Measurements from ENCODE around the gene IL1R1. TPM values are rescaled to one million over a fixed set of nuclear protein-coding genes. Genes with fewer than 3 reads are reported as not detected.

Gene IL1R1
- total and polyA plus RNA-seq, 2 of the 4 experiments (the other 2 are of a cell fraction), result 6.5 to 13.8 TPM

DNA sequence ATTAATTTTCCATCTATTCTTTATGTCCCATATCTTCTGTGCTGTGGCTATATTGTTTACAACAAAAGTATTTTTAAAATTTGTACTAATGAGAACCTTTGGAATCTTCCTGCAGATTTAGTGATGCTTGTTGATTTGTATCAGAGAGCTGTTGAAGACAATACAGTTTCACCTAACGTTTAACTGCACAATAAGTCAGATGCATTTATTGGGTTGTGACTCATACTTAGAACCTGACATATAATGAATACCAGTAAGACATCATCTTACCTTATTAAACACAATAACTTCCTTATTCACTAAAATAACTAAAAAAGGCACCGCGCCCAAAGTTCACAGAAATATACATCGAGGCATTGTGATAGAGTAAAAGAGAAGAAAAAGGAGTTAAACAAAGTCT lies 43.8 kb upstream of the IL1R1 start:
- no peak for TF ChIP-seq CEBPB (IDR thresholded peaks at IDR 0.05; ENCODE audit: low read depth, low read length)
- no peak for TF ChIP-seq MAZ (IDR thresholded peaks at IDR 0.05; ENCODE audit: borderline replicate concordance, low read depth, low read length)
- no peak for TF ChIP-seq POLR2A (IDR thresholded peaks at IDR 0.05; ENCODE audit: low read depth, low read length)
- no peak for TF ChIP-seq RFX5 (IDR thresholded peaks at IDR 0.05; ENCODE audit: low read depth, low read length)
- no peak for TF ChIP-seq NFE2L2 (IDR thresholded peaks at IDR 0.05; ENCODE audit: low read depth, low read length)
- TF ChIP-seq FOS (IDR thresholded peaks at IDR 0.05; ENCODE audit: low read depth, low read length), result no peak
- TF ChIP-seq, protein P1, sequence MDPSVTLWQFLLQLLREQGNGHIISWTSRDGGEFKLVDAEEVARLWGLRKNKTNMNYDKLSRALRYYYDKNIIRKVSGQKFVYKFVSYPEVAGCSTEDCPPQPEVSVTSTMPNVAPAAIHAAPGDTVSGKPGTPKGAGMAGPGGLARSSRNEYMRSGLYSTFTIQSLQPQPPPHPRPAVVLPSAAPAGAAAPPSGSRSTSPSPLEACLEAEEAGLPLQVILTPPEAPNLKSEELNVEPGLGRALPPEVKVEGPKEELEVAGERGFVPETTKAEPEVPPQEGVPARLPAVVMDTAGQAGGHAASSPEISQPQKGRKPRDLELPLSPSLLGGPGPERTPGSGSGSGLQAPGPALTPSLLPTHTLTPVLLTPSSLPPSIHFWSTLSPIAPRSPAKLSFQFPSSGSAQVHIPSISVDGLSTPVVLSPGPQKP (IDR thresholded peaks at IDR 0.05; ENCODE audit: borderline replicate concordance, low read depth, low read length), result no peak
- H4K8ac ChIP-seq (ENCODE audit: low read depth in 2 of 2, low read length in 2 of 2), result no peak overlapping the region
- 100% methylated on average over 2 of the region's 4 CpGs; no CpG with 5 or more reads in 1 of the 2 experiments for WGBS, 2 experiments (ENCODE audit: extremely low coverage in 2 of 2, insufficient read length in 1 of 2)
- no peak overlapping the region for H2BK20ac ChIP-seq (ENCODE audit: low read depth, low read length)
- no peak overlapping the region for H3K14ac ChIP-seq (replicated peaks; ENCODE audit: low read depth, low read length)
- H3K9me1 ChIP-seq (ENCODE audit: insufficient read depth, low read length), result no peaks in the 10 kb centered on the region; the same call in 1 of the 2 replicates
- CTCF ChIA-PET, result no interaction called here
- H3K79me1 ChIP-seq (ENCODE audit: low read depth in 1 of 2, low read length in 2 of 2), result no peaks in the 10 kb centered on the region
- H3K4me1 ChIP-seq (ENCODE audit: control insufficient read depth, insufficient read depth, low read length), result peaks cover 14% of the 10 kb centered on the region
- H2AFZ ChIP-seq (replicated peaks; ENCODE audit: low read length, poor library complexity), result no peak overlapping the region
- DNase-seq (no peak), ATAC-seq (ENCODE audit: low read depth) (no peak)
- in situ Hi-C loops (cut with MboI; ENCODE audit: low sequenced_read_pairs) (no loop called here), dilution Hi-C loops (cut with HindIII; ENCODE audit: low sequenced_read_pairs, unreplicated experiment) (no loop called here), intact Hi-C loops (cut with micrococcal nuclease) (no loop called here)
- H2BK15ac ChIP-seq (ENCODE audit: low read depth, low read length), result no peak overlapping the region
- H3K27ac ChIP-seq (ENCODE audit: insufficient read depth, low read length), result no peak overlapping the region
- H2AK5ac ChIP-seq (ENCODE audit: low read depth, low read length), result no peak overlapping the region
- no peaks in the 10 kb centered on the region for H3K27me3 ChIP-seq (ENCODE audit: control insufficient read depth, insufficient read depth, low read length)
- BruUV-seq (replicated peaks), result no TSS peak
- H2BK5ac ChIP-seq (ENCODE audit: low read depth, low read length, poor library complexity, severe bottlenecking), result no peak overlapping the region
- H3K23ac ChIP-seq (ENCODE audit: low read depth, low read length), result no peak overlapping the region
- H3K56ac ChIP-seq (ENCODE audit: extremely low read depth, insufficient read depth, low read length), result no peak overlapping the region
- no peak overlapping the region for H3K4ac ChIP-seq (ENCODE audit: low read depth, low read length)
- no peak overlapping the region for H2AK9ac ChIP-seq (replicated peaks; ENCODE audit: low read depth, low read length, poor library complexity)
- no peak overlapping the region for H3K18ac ChIP-seq (ENCODE audit: low read depth, low read length)
- H3K9me3 ChIP-seq (ENCODE audit: control insufficient read depth, insufficient read depth, low read length), result no peaks in the 10 kb centered on the region
- no peak overlapping the region for H3K9ac ChIP-seq (ENCODE audit: low read depth, low read length)
- no peak overlapping the region for H3K4me3 ChIP-seq (ENCODE audit: insufficient read depth, low read depth, low read length)
- H4K91ac ChIP-seq (ENCODE audit: insufficient read depth, low read depth, low read length), result no peak overlapping the region
- POLR2A ChIA-PET (ENCODE audit: unreplicated experiment), result no interaction called here
- no peak overlapping the region for H2BK120ac ChIP-seq (ENCODE audit: low read depth, low read length)
- H3K36me3 ChIP-seq (ENCODE audit: control insufficient read depth, insufficient read depth, low read length), result no peaks in the 10 kb centered on the region
- H3K4me2 ChIP-seq (ENCODE audit: low read depth, low read length), result no peak overlapping the region
- H4K20me1 ChIP-seq (ENCODE audit: insufficient read depth, low read length), result no peaks in the 10 kb centered on the region
- H4K5ac ChIP-seq (ENCODE audit: low read depth, low read length), result no peak overlapping the region

All from IMR-90 (cell line).